Urothelium cell line (cell line): ENCODE results near the gene ISG20L2.

Experiments used
- DNase-seq: peaks from one replicate; pipeline ENCODE4 v3.0.0; 2011; ENCODE audit warnings: low spot score, mixed read lengths
- FAIRE-seq: peaks from 2 replicates; lab custom pipeline; 2011; peaks lifted over from hg19 to GRCh38; lab: Jason Lieb, UNC

The ISG20L2 gene

DNA sequence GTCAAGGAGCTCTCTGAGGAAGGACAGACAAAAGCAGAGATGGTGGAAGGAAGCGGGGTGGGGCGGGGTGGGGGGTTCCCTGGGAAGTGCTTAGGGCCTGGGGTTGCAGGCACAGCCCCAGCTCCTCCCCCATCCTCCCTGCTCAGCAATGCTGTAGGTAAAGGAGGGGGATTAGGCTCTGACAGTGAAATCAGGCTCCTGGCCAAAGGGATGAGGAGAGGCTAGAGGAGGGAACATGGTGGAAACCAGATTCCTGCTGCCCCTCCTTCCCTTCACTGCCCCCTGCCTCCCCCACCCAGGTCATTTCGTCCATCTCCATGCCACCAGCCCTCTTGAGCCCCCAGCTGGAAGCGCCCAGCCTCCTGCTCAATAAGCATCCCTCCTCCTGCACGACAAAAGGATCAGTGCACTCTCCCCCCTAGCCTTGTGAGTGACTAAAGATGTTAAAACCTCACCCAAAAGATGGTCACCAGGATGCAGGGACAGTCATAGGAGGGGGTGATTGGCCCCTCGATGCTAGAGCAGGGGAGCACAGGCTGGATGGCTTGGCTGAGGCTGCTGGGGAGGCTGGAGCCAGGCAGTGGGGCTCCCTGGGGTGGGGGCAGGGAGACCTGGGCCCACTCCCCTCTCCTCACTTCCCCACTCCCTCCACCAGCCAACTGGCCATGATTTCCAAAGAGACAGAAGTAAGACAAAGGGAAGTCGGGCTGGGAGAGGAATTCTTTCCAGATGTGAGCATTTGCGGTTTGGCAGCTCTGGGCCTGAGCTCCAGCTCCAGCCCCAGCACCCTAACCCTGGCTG is 20.9 kb downstream of the ISG20L2 start:
- FAIRE-seq (peak; percentile 48), DNase-seq (no peak)

- DNase-seq (no peak), FAIRE-seq (no peak)
These were observed 21.7 kb downstream of the ISG20L2 start for GRCh38 chr1:156706657-156707416.

DNA sequence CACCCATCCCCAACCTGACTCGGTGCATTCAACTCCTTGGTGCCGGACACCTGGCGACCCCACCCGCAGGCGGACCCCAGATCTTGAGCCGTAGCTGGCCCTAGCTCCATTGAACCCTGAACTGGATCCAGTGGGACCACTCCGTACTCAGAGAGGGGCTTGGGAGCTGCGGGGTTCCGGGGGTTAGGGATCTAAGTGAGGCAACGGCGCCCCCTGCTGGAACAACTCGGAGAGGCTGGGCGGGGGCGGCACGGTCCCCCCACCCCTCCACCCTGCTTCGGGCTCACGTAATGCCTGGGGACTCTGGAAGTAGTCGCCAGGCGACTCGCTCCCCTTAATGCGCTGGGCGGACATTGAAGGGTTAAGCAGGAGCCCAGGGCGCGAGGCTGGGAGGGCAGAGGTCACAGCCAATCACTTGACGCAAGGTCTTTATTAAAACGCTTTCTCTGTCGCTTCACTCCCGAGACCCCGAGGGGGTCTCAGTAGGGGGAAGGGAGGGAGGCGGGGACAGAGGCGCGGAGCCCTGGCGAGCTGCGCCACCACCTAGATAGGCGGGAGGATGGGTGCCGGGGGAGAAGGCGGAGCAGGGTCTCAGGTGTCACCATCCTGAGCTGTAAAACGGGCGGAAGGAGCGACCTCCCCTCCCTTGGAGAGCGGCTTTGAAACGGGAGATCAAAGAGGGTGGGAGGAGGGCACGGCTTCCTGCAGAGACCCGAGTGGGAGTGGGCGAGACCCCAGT is 22.5 kb downstream of the ISG20L2 start:
- no peak for FAIRE-seq
- DNase-seq: peak; percentile 64

- FAIRE-seq (no peak), DNase-seq (no peak)
These were observed 23.1 kb downstream of the ISG20L2 start, which contains the start of gene CRABP2 for GRCh38 chr1:156705321-156705917. CRABP2 (minus strand) TSS chr1:156705583; CDS start chr1:156705446, 137 bp downstream.

DNA sequence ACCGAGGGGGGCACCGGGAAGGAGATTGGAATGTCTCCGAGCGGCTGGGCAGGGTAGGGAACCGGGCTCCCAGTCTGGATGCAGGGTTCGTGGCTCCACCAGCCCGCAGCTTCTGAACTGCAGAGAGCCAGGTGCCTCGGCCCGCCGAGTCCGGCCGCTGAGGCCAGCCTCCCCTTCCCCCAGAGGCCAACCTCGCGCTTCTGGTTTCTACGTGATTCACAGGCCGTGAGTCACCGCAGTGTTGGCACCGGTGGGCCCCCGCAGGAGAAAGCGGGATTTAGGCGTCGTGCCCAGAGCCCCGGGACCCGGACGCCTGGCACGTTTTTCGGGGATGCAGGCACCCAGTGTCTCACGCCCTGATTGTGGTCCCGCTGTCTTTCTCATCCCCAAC is 23.6 kb downstream of the ISG20L2 start:
- no peak for FAIRE-seq

DNA sequence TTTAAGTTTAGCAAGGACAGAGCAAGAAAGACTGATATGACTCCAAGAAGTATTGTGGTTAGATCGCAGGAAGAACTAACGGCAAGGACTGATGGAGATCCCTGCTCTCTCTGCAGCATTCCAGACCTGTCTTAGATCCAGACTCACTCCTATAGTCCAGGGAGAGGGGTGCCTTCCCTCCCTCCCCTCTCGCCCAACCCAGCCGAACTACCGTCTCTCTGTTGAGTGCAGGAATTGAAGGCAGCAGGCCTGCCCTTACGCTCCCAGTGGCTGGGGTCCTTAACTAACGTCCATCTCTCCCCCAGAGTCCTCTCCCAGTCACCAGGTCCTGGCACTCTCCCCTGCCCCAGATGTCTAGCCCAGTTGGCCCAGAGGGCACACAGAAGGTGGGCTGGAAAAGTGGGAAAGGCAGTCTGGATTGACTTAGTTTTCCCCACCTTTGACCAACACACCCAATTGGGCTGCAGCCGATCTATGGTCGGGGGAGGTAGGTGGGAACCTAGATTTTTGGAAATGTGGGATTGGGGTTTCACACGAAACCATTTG is 24.3 kb downstream of the ISG20L2 start:
- FAIRE-seq (peak; percentile 13), DNase-seq (no peak)

More for the DNA sequence above, 23.6 kb downstream of the ISG20L2 start:
- peak; percentile 85 for DNase-seq

- DNase-seq (no peak), FAIRE-seq (no peak)
These were observed 24.8 kb downstream of the ISG20L2 start for GRCh38 chr1:156703741-156704140.

GRCh38 chr1:156703336-156703735 is 25.2 kb downstream of the ISG20L2 start:
- DNase-seq (no peak), FAIRE-seq (no peak)

GRCh38 chr1:156700736-156701531 is 27.6 kb downstream of the ISG20L2 start:
- DNase-seq: no peak
- no peak for FAIRE-seq

DNA sequence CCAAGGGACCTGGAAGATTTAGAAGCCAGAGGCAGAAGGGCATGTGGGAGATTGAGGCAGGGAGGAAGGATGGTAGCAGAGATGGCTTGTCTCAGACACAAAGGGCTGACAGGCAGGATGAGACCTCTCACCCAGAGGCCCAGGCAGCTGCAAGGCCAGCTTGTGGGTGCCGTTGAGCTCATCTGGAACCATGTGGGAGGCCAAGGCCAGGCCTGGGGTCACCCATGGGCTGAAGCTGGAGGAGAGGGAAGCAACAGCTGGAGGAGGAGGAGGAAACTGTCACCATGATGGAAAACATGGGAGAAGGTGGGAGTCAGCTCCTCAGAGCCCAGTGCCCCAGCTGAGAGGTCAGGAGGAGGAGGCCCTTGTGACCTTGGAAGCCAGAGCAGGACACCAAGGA is 29.6 kb downstream of the ISG20L2 start:
- no peak for FAIRE-seq
- no peak for DNase-seq

DNA sequence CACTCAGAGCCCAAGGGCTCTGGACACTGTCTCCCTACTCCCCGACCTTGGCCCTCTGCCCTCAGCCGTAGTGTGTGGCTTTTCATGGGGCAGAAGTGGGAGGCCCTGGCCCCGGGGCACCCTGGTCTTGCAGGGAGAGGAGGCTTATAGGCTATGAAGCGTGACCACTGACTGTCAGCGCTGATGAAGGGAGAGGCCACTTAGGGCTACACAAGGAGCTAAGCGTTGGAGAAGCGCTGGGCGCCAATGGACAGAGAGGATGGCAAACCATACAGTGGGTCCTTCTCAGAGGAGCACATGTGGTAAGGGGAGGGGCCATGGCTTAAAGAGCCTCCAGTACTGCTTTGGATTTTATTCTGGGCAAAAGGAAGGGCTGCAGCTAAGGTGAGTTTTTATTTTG is 31.1 kb downstream of the ISG20L2 start:
- FAIRE-seq: no peak
- no peak for DNase-seq

GRCh38 chr1:156696755-156697154 is 31.8 kb downstream of the ISG20L2 start:
- no peak for DNase-seq
- FAIRE-seq: no peak

GRCh38 chr1:156694690-156694962 is 33.9 kb downstream of the ISG20L2 start:
- DNase-seq (no peak), FAIRE-seq (no peak)

GRCh38 chr1:156693848-156694689 is 34.5 kb downstream of the ISG20L2 start:
- FAIRE-seq (no peak), DNase-seq (no peak)

GRCh38 chr1:156692925-156693847 is 35.4 kb downstream of the ISG20L2 start:
- FAIRE-seq (no peak), DNase-seq (no peak)

- FAIRE-seq: no peak
- DNase-seq: no peak
These were observed 36.1 kb downstream of the ISG20L2 start for GRCh38 chr1:156692441-156692924.

GRCh38 chr1:156691665-156692440 is 36.7 kb downstream of the ISG20L2 start:
- FAIRE-seq: no peak

More at GRCh38 chr1:156691665-156692440, 36.7 kb downstream of the ISG20L2 start:
- DNase-seq: peak; percentile 68
